Suprapubic skin (tissue), 4 donors: ENCODE measurements around the gene MYL5. TPM values are rescaled to one million over a fixed set of nuclear protein-coding genes. Genes with fewer than 3 reads are reported as not detected.

ENCODE experiments used
- DNase-seq, 2 donors: peaks; one replicate each; pipeline ENCODE4 v3.0.0-alpha.2; 2019; ENCODE audit warnings: low spot score in 2 of 2
- H3K27ac ChIP-seq: fragments of 200-600 bp; sonication (generic); one replicate; pipeline ENCODE4 v1.5.1; 2019
- H3K27me3 ChIP-seq: fragments of 200-600 bp; sonication (generic); one replicate; pipeline ENCODE4 v1.5.1; 2019
- H3K36me3 ChIP-seq: fragments of 200-600 bp; sonication (generic); one replicate; pipeline ENCODE4 v1.5.1; 2019
- H3K4me1 ChIP-seq: fragments of 200-600 bp; sonication (generic); one replicate; pipeline ENCODE4 v1.5.1; 2019
- H3K4me3 ChIP-seq: fragments of 200-600 bp; sonication (generic); one replicate; pipeline ENCODE4 v1.5.1; 2019; ENCODE audit warnings: mild to moderate bottlenecking
- H3K9me3 ChIP-seq: fragments of 200-600 bp; sonication (generic); one replicate; pipeline ENCODE4 v1.5.1; 2019
- CTCF ChIP-seq, 2 donors: fragments of 200-600 bp in 1 of 2; fragments of 450-650 bp in 1 of 2; sonication (generic) in 1 of 2; IDR thresholded peaks; one replicate each; pipeline ENCODE4 v1.5.1; 2016 to 2019; ENCODE audit warnings: antibody characterized with exemption in 2 of 2, mild to moderate bottlenecking in 1 of 2, moderate library complexity in 1 of 2
- EP300 ChIP-seq: sonication (generic); formaldehyde crosslinking; IDR thresholded peaks from one replicate; pipeline ENCODE4 v1.6.1; 2017; ENCODE audit warnings: antibody characterized with exemption
- POLR2A ChIP-seq, 2 donors: fragments of 450-650 bp; IDR thresholded peaks; one replicate each; pipeline ENCODE4 v1.6.1; 2017; ENCODE audit warnings: antibody characterized with exemption in 2 of 2, mild to moderate bottlenecking in 2 of 2, moderate library complexity in 2 of 2
- POLR2AphosphoS5 ChIP-seq, 3 donors: sonication (generic); formaldehyde crosslinking; IDR thresholded peaks; one replicate each; pipeline ENCODE4 v1.6.1; 2017; ENCODE audit warnings: antibody characterized with exemption in 3 of 3
- WGBS: methylation state at CpG from one replicate; pipeline ENCODE4 v1.1.5; 2018; 5-methylcytosine and 5-hydroxymethylcytosine counted together
- total RNA-seq, 4 donors: library from RNA; depleted of rRNA; stranded (reverse); fragments of >200 nt; gene quantifications; one replicate each; pipeline ENCODE4 v1.1.0, GENCODE V29; 2016

Gene MYL5
- total RNA-seq, 4 donors from 2014 or later, result 5.3 to 20.4 (median 10.5) TPM

- H3K27me3 ChIP-seq, result peaks cover 15% of the 10 kb centered on the region
- no peaks in the 10 kb centered on the region for H3K9me3 ChIP-seq
- H3K4me1 ChIP-seq, result no peaks in the 10 kb centered on the region
- no peaks in the 10 kb centered on the region for H3K36me3 ChIP-seq
- no peak overlapping the region for H3K4me3 ChIP-seq
- WGBS, result 80% methylated on average over 18 of the region's 23 CpGs
- peak in 1 of 2 donors; percentile 38 for DNase-seq
- no peak overlapping the region for H3K27ac ChIP-seq
- TF ChIP-seq CTCF (IDR thresholded peaks at IDR 0.05), result no peak
- TF ChIP-seq POLR2AphosphoS5 (IDR thresholded peaks at IDR 0.05), result no peak
- TF ChIP-seq POLR2A (IDR thresholded peaks at IDR 0.05), result no peak
- no peak for TF ChIP-seq EP300
Measured at GRCh38 chr4:657338-657833, 17.0 kb upstream of the MYL5 start.

- TF ChIP-seq POLR2A (IDR thresholded peaks at IDR 0.05) (no peak), POLR2AphosphoS5 (IDR thresholded peaks at IDR 0.05) (no peak), EP300 (no peak), CTCF (IDR thresholded peaks at IDR 0.05) (no peak)
- 85% methylated on average over 18 of the region's 27 CpGs for WGBS
- no peaks in the 10 kb centered on the region for H3K9me3 ChIP-seq
- peaks cover 18% of the 10 kb centered on the region for H3K27me3 ChIP-seq
- DNase-seq, result peak in 1 of 2 donors; percentile 61
- H3K4me3 ChIP-seq, result no peak overlapping the region
- no peaks in the 10 kb centered on the region for H3K4me1 ChIP-seq
- H3K27ac ChIP-seq, result no peak overlapping the region
- H3K36me3 ChIP-seq, result no peaks in the 10 kb centered on the region
Measured at GRCh38 chr4:657834-658667, 16.3 kb upstream of the MYL5 start.

GRCh38 chr4:658681-659667 lies 15.4 kb upstream of the MYL5 start:
- Histone ChIP-seq H3K4me3 (no peak overlapping the region), H3K27ac (no peak overlapping the region), H3K9me3 (no peaks in the 10 kb centered on the region), H3K36me3 (no peaks in the 10 kb centered on the region), H3K27me3 (peaks cover 20% of the 10 kb centered on the region), H3K4me1 (peaks cover 9% of the 10 kb centered on the region)
- TF ChIP-seq CTCF (IDR thresholded peaks at IDR 0.05) (no peak), EP300 (no peak), POLR2A (IDR thresholded peaks at IDR 0.05) (no peak), POLR2AphosphoS5 (IDR thresholded peaks at IDR 0.05) (no peak)
- peak in 1 of 2 donors; percentile 38 for DNase-seq
- 92% methylated on average over 27 of the region's 32 CpGs for WGBS

GRCh38 chr4:659851-660250 lies 14.5 kb upstream of the MYL5 start:
- peak in 1 of 2 donors; percentile 32 for DNase-seq
- Histone ChIP-seq H3K36me3 (no peaks in the 10 kb centered on the region), H3K9me3 (no peaks in the 10 kb centered on the region), H3K4me3 (no peak overlapping the region), H3K27ac (no peak overlapping the region), H3K4me1 (peaks cover 11% of the 10 kb centered on the region), H3K27me3 (peaks cover 17% of the 10 kb centered on the region)
- TF ChIP-seq POLR2A (IDR thresholded peaks at IDR 0.05) (no peak), POLR2AphosphoS5 (IDR thresholded peaks at IDR 0.05) (no peak), CTCF (IDR thresholded peaks at IDR 0.05) (no peak), EP300 (no peak)
- WGBS, result 93% methylated on average over 4 of the region's 8 CpGs
